Uterus (tissue), 2 donors: ENCODE results near the gene ERICH3.

Source experiments
- POLR2A ChIP-seq, 2 donors: fragments of 450-650 bp; IDR thresholded peaks; one replicate each; pipeline ENCODE4 v1.6.1; 2016; ENCODE audit warnings: antibody characterized with exemption in 2 of 2, mild to moderate bottlenecking in 1 of 2, moderate library complexity in 1 of 2
- TF ChIP-seq, protein P1 (sequence below), 4 experiments: fragments of 200-600 bp in 2 of 4; fragments of 450-650 bp in 2 of 4; sonication (generic) in 2 of 4; IDR thresholded peaks; one replicate each; pipeline ENCODE4 v1.5.1; 2016 to 2019; ENCODE audit warnings: antibody characterized with exemption in 4 of 4, mild to moderate bottlenecking in 2 of 4, moderate library complexity in 1 of 4

DNA sequence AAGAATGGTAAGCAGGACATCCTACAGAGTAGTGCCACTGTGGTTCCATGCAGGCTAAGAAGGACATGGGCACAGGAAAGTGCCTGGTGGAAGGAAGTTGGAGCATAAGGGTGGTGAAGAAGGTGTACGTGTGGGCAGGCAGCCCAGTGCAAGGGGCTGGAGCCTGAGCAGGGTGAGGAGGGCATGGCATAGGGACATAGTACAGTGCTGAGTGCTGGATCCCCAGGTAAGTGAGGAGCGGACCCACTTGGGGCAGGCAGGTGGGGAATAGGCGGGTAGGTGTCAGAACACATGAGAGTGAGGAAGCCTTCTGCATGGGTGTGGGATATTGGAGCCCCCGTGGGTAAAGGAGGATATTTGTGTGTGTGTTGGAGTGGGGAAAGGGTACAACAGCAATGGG lies 145.5 kb downstream of the ERICH3 start:
- TF ChIP-seq, protein P1, sequence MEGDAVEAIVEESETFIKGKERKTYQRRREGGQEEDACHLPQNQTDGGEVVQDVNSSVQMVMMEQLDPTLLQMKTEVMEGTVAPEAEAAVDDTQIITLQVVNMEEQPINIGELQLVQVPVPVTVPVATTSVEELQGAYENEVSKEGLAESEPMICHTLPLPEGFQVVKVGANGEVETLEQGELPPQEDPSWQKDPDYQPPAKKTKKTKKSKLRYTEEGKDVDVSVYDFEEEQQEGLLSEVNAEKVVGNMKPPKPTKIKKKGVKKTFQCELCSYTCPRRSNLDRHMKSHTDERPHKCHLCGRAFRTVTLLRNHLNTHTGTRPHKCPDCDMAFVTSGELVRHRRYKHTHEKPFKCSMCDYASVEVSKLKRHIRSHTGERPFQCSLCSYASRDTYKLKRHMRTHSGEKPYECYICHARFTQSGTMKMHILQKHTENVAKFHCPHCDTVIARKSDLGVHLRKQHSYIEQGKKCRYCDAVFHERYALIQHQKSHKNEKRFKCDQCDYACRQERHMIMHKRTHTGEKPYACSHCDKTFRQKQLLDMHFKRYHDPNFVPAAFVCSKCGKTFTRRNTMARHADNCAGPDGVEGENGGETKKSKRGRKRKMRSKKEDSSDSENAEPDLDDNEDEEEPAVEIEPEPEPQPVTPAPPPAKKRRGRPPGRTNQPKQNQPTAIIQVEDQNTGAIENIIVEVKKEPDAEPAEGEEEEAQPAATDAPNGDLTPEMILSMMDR (IDR thresholded peaks at IDR 0.05): no peak
- no peak for TF ChIP-seq POLR2A (IDR thresholded peaks at IDR 0.05)
